ENCODE results near the gene SYNGR4.
"Not testable (repeated sequence)": the region's sequence is repeated elsewhere in the genome, so short reads cannot be mapped to it uniquely, and the experiment has no call there.

SYNGR4 gene

GRCh38 chr19:48361912-48362311, 2.3 kb upstream of the SYNGR4 start:
- no peaks in the 10 kb centered on the region for H3K79me2 ChIP-seq (ENCODE audit: control insufficient read depth, insufficient read depth, low read length, unreplicated experiment)
- no peaks in the 10 kb centered on the region for H3K36me3 ChIP-seq (ENCODE audit: insufficient read depth, low read length)
- peaks cover 9% of the 10 kb centered on the region for H3K4me1 ChIP-seq (ENCODE audit: control insufficient read depth, insufficient read depth, low read length, unreplicated experiment)
- no peak overlapping the region for H3K4me3 ChIP-seq (ENCODE audit: low read depth, low read length)
- H3K27ac ChIP-seq (ENCODE audit: low read depth, low read length), result no peak overlapping the region
- H2AFZ ChIP-seq (ENCODE audit: low read length, unreplicated experiment), result no peak overlapping the region
- H3K27me3 ChIP-seq (ENCODE audit: insufficient read depth, low read length), result no peaks in the 10 kb centered on the region

- Histone ChIP-seq H2AFZ (ENCODE audit: low read length, unreplicated experiment) (peak overlapping the region; percentile 93), H3K4me3 (ENCODE audit: low read depth, low read length) (peak overlapping the region; percentile 85), H3K27ac (ENCODE audit: low read depth, low read length) (peak overlapping the region; percentile 69), H3K4me1 (ENCODE audit: control insufficient read depth, insufficient read depth, low read length, unreplicated experiment) (peaks cover 9% of the 10 kb centered on the region), H3K27me3 (ENCODE audit: insufficient read depth, low read length) (no peaks in the 10 kb centered on the region), H3K79me2 (ENCODE audit: control insufficient read depth, insufficient read depth, low read length, unreplicated experiment) (no peaks in the 10 kb centered on the region), H3K36me3 (ENCODE audit: insufficient read depth, low read length) (no peaks in the 10 kb centered on the region)
These were observed 1.3 kb upstream of the SYNGR4 start for GRCh38 chr19:48362716-48363499.

DNA sequence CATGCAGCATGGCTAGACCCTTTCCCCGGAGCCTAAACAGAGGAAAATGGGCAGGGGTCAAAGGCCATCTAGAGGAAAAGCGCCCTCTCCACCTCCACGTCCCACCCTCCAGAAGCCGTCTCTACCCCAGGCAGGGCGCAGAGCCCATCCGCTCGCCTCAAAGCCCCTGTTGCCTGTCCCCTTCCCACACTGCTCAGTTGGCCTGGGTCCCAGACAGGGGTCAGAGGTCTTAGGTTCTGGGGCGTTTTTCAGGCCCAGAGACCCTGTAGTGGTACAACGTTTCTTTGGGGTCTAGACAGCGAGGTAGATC, 712 bp upstream of the SYNGR4 start:
- peaks cover 9% of the 10 kb centered on the region for H3K4me1 ChIP-seq (ENCODE audit: control insufficient read depth, insufficient read depth, low read length, unreplicated experiment)
- no peaks in the 10 kb centered on the region for H3K27me3 ChIP-seq (ENCODE audit: insufficient read depth, low read length)
- no peaks in the 10 kb centered on the region for H3K79me2 ChIP-seq (ENCODE audit: control insufficient read depth, insufficient read depth, low read length, unreplicated experiment)
- H2AFZ ChIP-seq (ENCODE audit: low read length, unreplicated experiment), result peak overlapping the region; percentile 93
- H3K27ac ChIP-seq (ENCODE audit: low read depth, low read length), result peak overlapping the region; percentile 69
- H3K36me3 ChIP-seq (ENCODE audit: insufficient read depth, low read length), result no peaks in the 10 kb centered on the region
- H3K4me3 ChIP-seq (ENCODE audit: low read depth, low read length), result peak overlapping the region; percentile 85

DNA sequence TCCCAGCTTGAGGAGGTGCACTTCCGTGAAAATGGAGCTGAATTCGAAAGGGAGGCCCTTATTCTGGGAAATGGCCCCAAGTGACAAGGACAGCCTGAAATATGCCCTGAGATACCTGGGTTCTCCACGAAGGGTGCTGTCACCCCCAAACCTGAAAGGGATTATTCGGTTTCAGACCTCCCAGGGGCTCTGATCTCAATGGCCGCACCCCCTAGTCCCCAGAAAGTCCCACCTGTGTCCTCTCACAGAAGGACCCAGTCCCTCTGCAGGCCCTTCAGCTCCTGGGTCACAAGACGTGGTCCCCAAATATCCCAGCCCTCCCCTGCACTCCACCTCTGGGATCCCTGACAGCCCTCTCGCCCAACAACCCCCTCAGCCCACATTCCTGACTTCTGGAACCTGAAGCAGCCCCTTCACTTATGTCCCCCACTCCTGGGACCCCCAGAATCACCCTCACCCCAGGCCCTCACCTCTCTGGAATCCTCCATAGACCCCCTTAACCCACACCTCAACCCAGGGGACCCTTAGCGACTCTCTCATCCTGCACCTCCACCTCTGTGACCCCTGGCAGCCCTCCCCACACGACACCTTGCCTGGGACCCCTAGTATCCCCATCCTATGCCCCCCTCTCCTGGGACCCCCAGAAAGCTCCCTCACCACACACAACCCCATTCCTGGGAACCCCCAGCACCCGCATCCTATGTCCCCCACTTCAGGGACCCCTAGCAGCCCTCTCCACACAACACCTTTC, 606 bp downstream of the SYNGR4 start:
- Histone ChIP-seq H3K36me3 (ENCODE audit: insufficient read depth, low read length) (no peaks in the 10 kb centered on the region), H3K79me2 (ENCODE audit: control insufficient read depth, insufficient read depth, low read length, unreplicated experiment) (no peaks in the 10 kb centered on the region), H3K4me3 (ENCODE audit: low read depth, low read length) (peak overlapping the region; percentile 66), H3K27me3 (ENCODE audit: insufficient read depth, low read length) (no peaks in the 10 kb centered on the region), H3K27ac (ENCODE audit: low read depth, low read length) (peak overlapping the region; percentile 60), H3K4me1 (ENCODE audit: control insufficient read depth, insufficient read depth, low read length, unreplicated experiment) (peaks cover 9% of the 10 kb centered on the region), H2AFZ (ENCODE audit: low read length, unreplicated experiment) (peak overlapping the region; percentile 90)

DNA sequence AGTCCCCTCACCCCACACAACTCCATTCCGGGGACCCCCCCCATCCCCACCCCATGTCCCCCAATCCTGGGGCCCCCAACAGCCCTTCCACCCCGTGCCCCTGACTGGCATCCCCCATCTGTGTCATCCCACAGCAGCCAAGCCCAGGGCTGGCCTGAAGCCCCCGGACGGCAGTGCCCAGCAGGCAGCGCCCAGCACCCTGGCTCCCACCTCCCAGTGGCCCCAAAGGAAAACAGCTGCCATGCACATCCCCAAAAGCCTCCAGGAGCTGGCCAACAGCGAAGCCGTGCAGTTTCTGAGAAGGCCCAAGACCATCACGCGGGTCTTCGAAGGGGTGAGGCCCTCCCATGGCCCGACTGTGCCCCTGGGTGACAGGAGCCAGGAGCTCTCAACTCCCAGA, 1.4 kb downstream of the SYNGR4 start:
- Histone ChIP-seq H3K27ac (ENCODE audit: low read depth, low read length) (no peak overlapping the region), H2AFZ (ENCODE audit: low read length, unreplicated experiment) (no peak overlapping the region), H3K36me3 (ENCODE audit: insufficient read depth, low read length) (no peaks in the 10 kb centered on the region), H3K79me2 (ENCODE audit: control insufficient read depth, insufficient read depth, low read length, unreplicated experiment) (no peaks in the 10 kb centered on the region), H3K27me3 (ENCODE audit: insufficient read depth, low read length) (no peaks in the 10 kb centered on the region), H3K4me3 (ENCODE audit: low read depth, low read length) (no peak overlapping the region), H3K4me1 (ENCODE audit: control insufficient read depth, insufficient read depth, low read length, unreplicated experiment) (peaks cover 9% of the 10 kb centered on the region)

DNA sequence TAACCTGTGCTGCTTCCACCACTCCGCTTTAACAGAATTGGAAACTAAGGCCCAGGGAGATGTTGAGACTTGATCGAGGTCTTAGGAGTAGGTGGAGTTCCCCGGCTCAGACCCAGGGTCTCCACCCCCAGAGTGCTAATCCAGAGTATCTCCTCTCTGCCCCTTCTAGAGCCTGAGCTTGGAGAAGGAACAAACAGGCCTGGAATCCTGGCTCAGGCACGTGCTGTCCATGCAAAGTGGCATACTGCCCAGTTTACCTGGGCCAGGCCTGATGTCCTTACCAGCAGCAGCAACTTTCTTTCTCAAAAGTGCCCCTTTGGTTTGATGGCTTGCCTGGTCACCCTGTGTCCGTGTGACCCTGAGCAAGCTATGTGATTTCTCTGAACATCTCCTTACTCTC, 3.7 kb downstream of the SYNGR4 start:
- Histone ChIP-seq H3K27ac (ENCODE audit: low read depth, low read length) (no peak overlapping the region), H2AFZ (ENCODE audit: low read length, unreplicated experiment) (no peak overlapping the region), H3K4me1 (ENCODE audit: control insufficient read depth, insufficient read depth, low read length, unreplicated experiment) (peaks cover 9% of the 10 kb centered on the region), H3K27me3 (ENCODE audit: insufficient read depth, low read length) (no peaks in the 10 kb centered on the region), H3K79me2 (ENCODE audit: control insufficient read depth, insufficient read depth, low read length, unreplicated experiment) (no peaks in the 10 kb centered on the region), H3K4me3 (ENCODE audit: low read depth, low read length) (no peak overlapping the region), H3K36me3 (ENCODE audit: insufficient read depth, low read length) (no peaks in the 10 kb centered on the region)

- Histone ChIP-seq H3K27me3 (ENCODE audit: insufficient read depth, low read length) (no peaks in the 10 kb centered on the region), H3K4me1 (ENCODE audit: control insufficient read depth, insufficient read depth, low read length, unreplicated experiment) (peaks cover 5% of the 10 kb centered on the region), H2AFZ (ENCODE audit: low read length, unreplicated experiment) (no peak overlapping the region), H3K36me3 (ENCODE audit: insufficient read depth, low read length) (no peaks in the 10 kb centered on the region), H3K27ac (ENCODE audit: low read depth, low read length) (no peak overlapping the region), H3K79me2 (ENCODE audit: control insufficient read depth, insufficient read depth, low read length, unreplicated experiment) (no peaks in the 10 kb centered on the region), H3K4me3 (ENCODE audit: low read depth, low read length) (no peak overlapping the region)
These were observed 4.8 kb downstream of the SYNGR4 start for GRCh38 chr19:48368936-48369335.

DNA sequence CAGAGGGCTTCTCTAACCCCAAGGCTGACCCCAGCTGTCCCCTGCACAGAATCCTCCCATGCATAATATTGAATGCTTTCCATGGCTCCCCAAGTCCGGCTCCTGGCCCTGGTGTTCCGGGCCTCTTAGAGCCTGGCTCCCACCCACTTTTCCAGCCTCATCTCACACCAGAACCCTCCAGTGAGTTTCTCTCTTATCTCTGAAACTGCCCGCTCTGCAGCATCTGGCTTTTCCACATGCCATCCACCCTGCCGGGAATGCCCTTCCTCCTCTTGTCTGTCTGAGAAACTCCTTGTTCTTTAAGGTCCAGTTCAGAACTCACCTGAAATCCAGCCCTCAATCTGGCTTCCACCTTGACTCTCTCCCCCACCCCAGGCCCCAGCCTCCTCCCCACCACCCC, 6.8 kb downstream of the SYNGR4 start:
- Histone ChIP-seq H3K4me1 (ENCODE audit: control insufficient read depth, insufficient read depth, low read length, unreplicated experiment) (no peaks in the 10 kb centered on the region), H3K36me3 (ENCODE audit: insufficient read depth, low read length) (no peaks in the 10 kb centered on the region), H2AFZ (ENCODE audit: low read length, unreplicated experiment) (no peak overlapping the region), H3K27me3 (ENCODE audit: insufficient read depth, low read length) (no peaks in the 10 kb centered on the region), H3K4me3 (ENCODE audit: low read depth, low read length) (no peak overlapping the region), H3K79me2 (ENCODE audit: control insufficient read depth, insufficient read depth, low read length, unreplicated experiment) (no peaks in the 10 kb centered on the region), H3K27ac (ENCODE audit: low read depth, low read length) (no peak overlapping the region)

- Histone ChIP-seq H3K4me3 (ENCODE audit: low read depth, low read length) (no peak overlapping the region), H3K27ac (ENCODE audit: low read depth, low read length) (no peak overlapping the region), H2AFZ (ENCODE audit: low read length, unreplicated experiment) (no peak overlapping the region), H3K79me2 (ENCODE audit: control insufficient read depth, insufficient read depth, low read length, unreplicated experiment) (no peaks in the 10 kb centered on the region), H3K27me3 (ENCODE audit: insufficient read depth, low read length) (no peaks in the 10 kb centered on the region), H3K4me1 (ENCODE audit: control insufficient read depth, insufficient read depth, low read length, unreplicated experiment) (no peaks in the 10 kb centered on the region), H3K36me3 (ENCODE audit: insufficient read depth, low read length) (no peaks in the 10 kb centered on the region)
These were observed 7.2 kb downstream of the SYNGR4 start for GRCh38 chr19:48371367-48371766.

DNA sequence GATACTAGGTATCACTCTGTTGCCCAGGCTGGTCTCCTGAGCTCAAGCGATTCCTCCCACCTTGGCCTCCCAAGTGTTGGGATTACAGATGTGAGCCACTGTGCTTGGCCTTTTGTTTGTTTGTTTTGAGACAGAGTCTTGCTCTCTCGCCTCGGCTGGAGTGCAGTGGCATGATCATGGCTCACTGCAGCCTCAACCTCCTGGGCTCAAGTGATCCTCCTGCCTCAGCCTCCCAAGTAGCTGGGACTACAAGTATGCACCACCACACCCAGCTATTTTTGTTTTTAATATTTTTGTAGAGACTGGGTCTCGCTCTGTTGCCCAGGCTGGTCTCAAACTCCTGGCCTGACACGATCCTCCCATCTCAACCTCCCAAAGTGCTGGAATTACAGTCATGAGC, 7.6 kb downstream of the SYNGR4 start:
- not testable (repeated sequence) for H3K4me1 ChIP-seq (ENCODE audit: control insufficient read depth, insufficient read depth, low read length, unreplicated experiment); H3K27me3 ChIP-seq (ENCODE audit: insufficient read depth, low read length); H2AFZ ChIP-seq (ENCODE audit: low read length, unreplicated experiment); H3K4me3 ChIP-seq (ENCODE audit: low read depth, low read length); H3K27ac ChIP-seq (ENCODE audit: low read depth, low read length); H3K36me3 ChIP-seq (ENCODE audit: insufficient read depth, low read length); H3K79me2 ChIP-seq (ENCODE audit: control insufficient read depth, insufficient read depth, low read length, unreplicated experiment)

DNA sequence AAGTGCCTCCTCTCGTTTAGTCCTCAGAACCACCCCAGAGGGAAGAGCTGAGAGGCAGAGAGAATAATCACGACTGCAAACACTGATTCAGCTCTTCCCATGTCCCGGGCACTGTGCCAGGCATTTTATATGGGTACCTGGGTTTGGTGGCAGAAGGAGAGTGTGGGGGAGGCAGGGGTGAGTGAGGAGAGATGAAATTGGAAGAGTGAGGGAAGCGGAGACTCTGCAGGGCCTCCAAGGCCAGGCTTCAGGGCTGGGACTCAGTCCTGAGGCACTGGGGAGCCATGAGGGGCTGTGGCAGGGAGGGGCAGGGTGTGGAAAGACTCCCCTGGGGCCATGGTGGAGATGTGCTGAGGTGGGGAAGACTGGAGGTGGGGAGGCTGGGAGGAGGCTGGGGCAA, 8.7 kb downstream of the SYNGR4 start:
- no peaks in the 10 kb centered on the region for H3K36me3 ChIP-seq (ENCODE audit: insufficient read depth, low read length)
- H3K27me3 ChIP-seq (ENCODE audit: insufficient read depth, low read length), result no peaks in the 10 kb centered on the region
- H2AFZ ChIP-seq (ENCODE audit: low read length, unreplicated experiment), result no peak overlapping the region
- no peaks in the 10 kb centered on the region for H3K79me2 ChIP-seq (ENCODE audit: control insufficient read depth, insufficient read depth, low read length, unreplicated experiment)
- H3K27ac ChIP-seq (ENCODE audit: low read depth, low read length), result no peak overlapping the region
- no peak overlapping the region for H3K4me3 ChIP-seq (ENCODE audit: low read depth, low read length)
- no peaks in the 10 kb centered on the region for H3K4me1 ChIP-seq (ENCODE audit: control insufficient read depth, insufficient read depth, low read length, unreplicated experiment)
